Fibroblast of villous mesenchyme (primary cell): ENCODE measurements around the gene MTMR6. TPM values are rescaled to one million over a fixed set of nuclear protein-coding genes. Genes with fewer than 3 reads are reported as not detected.

Experiments
- DNase-seq: peaks from one replicate; pipeline ENCODE4 v3.0.0-alpha.2; 2010; ENCODE audit warnings: low read depth
- H3K4me3 ChIP-seq: 2 replicates; pipeline ENCODE4 v1.5.1; 2011; ENCODE audit warnings: low read depth, mild to moderate bottlenecking, low read length
- CTCF ChIP-seq: IDR thresholded peaks from 2 replicates; pipeline ENCODE4 v1.5.1; 2012; ENCODE audit warnings: low read depth, mild to moderate bottlenecking, low read length; ENCODE audit not compliant: insufficient read depth
- total RNA-seq: library from RNA; depleted of rRNA; stranded (reverse); fragments of >200 nt; gene quantifications from 2 replicates; pipeline ENCODE4 v1.2.3, GENCODE V29; 2012

Gene MTMR6
- total RNA-seq, 1 donor: 41.9 TPM

DNA sequence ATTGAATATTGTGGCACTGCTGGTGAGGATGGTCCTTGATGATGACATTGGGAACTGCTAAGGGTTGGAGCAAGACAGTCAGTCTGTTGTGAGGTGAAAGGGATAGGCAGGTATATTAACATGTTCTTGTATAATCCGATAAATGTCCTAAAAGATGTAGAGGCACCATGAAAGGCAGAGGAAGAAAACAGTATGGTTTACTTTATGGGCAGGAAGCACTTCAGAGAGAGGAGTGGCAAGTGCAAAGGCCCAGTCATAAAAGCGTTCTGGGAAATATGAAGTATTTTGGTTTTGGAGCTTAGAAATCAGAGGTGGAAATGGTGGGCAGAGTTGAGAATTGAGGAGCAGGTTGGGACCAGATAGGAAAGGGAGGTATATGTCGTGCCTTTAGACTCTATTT, 23.6 kb upstream of the MTMR6 start:
- H3K4me3 ChIP-seq: no peak overlapping the region
- no peak for TF ChIP-seq CTCF
- no peak for DNase-seq

GRCh38 chr13:25306671-25307464, 19.6 kb upstream of the MTMR6 start:
- TF ChIP-seq CTCF: no peak
- no peak for DNase-seq
- H3K4me3 ChIP-seq: no peak overlapping the region

DNA sequence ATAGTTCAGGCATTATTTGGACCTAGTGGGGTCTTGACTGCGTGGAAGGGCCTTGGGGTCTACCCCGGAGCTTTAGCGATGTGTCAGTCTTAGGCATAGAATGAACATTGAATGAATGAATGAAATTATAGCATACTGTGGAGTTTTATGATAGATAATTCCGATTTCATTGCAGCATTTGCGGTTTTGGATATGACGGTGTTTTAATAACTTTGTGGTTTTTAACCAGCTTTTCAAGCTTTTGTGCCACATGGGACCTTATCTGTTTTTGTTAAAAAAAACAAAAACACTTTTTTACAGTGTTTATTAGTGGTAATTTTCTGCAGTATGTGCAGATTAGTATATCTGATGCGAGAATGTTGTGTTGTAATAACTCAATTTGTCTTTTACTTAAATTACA, 14.8 kb upstream of the MTMR6 start:
- TF ChIP-seq CTCF: no peak
- peak overlapping the region; percentile 87 for H3K4me3 ChIP-seq
- DNase-seq: peak; percentile 52

GRCh38 chr13:25301347-25302113, 14.2 kb upstream of the MTMR6 start, which contains the start of gene NUP58:
TSS of gene NUP58 (plus strand) at chr13:25301625. CDS start at chr13:25301774, 149 bp downstream.
- DNase-seq: peak; percentile 95
- no peak for TF ChIP-seq CTCF
- peak within 1 kb of the TSS; percentile 87 for H3K4me3 ChIP-seq

- DNase-seq: no peak
- peak overlapping the region; percentile 87 for H3K4me3 ChIP-seq
- no peak for TF ChIP-seq CTCF
Measured at GRCh38 chr13:25300861-25301346, 13.6 kb upstream of the MTMR6 start.

DNA sequence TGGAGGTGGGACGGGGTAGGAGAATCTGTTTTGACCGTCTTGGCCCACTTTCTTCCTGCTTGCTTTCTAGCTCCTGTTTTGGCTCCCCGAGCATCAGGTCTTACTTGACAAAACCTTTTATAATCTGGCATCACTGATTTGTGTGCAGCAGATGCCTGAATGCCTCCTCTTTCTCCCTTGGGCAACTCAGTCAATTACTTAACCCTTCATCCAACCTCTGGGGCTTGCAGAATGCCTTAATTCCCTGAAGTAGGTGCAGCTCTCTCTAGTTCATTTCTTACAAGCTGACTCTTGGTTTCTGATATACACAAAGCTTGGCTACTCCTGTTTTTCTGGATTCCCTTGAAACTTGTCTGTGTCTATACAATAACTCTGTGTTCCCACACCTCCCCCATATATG, 8.4 kb upstream of the MTMR6 start:
- no peak overlapping the region for H3K4me3 ChIP-seq
- no peak for DNase-seq
- no peak for TF ChIP-seq CTCF
